Measurements from ENCODE around the gene SEMA6B. TPM values are rescaled to one million over a fixed set of nuclear protein-coding genes. Genes with fewer than 3 reads are reported as not detected.

Gene SEMA6B
- total RNA-seq, 6 experiments from 2014 or later: 0.05 to 0.30 (median 0.21) TPM

DNA sequence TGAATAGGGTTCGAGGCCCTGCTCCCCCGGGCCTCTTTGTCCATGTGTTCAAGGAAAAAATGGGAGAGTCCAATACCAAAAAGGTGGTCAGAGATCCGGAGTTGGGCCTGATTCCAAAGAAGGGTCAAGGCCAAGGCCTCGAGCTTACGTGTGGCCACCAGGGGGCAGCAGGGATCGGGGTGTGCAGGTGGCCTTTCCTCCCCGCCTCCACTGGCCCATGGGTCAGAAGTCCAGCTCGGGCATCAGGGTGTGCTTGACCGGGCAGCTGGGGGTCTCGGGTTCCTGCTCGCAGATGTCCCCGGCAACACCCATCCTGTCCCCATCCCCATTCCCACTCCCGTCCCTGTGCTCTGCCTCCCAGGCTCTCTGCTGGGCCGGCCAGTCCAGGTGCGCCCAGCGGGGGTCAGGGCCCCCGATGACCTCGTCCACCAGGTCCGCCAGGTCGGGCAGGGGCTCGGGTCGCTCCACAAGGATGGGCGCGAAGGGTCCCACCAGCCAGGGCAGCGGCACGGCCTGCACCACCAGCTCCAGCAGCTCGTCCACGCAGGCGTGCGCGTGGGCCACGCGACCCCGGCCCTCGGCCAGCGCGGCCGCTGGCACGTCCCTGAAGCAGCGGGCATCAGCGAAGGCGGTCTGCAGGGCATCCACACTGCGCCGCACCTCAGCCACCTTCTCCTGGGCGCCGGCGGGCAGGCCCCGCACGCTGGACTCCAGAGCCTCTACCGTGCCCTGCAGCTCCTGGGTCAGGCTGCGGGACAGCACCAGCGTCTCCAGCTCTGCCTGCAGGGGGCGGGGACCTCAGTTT is 36.0 kb downstream of the SEMA6B start:
- TF ChIP-seq, protein P1, sequence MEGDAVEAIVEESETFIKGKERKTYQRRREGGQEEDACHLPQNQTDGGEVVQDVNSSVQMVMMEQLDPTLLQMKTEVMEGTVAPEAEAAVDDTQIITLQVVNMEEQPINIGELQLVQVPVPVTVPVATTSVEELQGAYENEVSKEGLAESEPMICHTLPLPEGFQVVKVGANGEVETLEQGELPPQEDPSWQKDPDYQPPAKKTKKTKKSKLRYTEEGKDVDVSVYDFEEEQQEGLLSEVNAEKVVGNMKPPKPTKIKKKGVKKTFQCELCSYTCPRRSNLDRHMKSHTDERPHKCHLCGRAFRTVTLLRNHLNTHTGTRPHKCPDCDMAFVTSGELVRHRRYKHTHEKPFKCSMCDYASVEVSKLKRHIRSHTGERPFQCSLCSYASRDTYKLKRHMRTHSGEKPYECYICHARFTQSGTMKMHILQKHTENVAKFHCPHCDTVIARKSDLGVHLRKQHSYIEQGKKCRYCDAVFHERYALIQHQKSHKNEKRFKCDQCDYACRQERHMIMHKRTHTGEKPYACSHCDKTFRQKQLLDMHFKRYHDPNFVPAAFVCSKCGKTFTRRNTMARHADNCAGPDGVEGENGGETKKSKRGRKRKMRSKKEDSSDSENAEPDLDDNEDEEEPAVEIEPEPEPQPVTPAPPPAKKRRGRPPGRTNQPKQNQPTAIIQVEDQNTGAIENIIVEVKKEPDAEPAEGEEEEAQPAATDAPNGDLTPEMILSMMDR (IDR thresholded peaks at IDR 0.05): peak; percentile 90

DNA sequence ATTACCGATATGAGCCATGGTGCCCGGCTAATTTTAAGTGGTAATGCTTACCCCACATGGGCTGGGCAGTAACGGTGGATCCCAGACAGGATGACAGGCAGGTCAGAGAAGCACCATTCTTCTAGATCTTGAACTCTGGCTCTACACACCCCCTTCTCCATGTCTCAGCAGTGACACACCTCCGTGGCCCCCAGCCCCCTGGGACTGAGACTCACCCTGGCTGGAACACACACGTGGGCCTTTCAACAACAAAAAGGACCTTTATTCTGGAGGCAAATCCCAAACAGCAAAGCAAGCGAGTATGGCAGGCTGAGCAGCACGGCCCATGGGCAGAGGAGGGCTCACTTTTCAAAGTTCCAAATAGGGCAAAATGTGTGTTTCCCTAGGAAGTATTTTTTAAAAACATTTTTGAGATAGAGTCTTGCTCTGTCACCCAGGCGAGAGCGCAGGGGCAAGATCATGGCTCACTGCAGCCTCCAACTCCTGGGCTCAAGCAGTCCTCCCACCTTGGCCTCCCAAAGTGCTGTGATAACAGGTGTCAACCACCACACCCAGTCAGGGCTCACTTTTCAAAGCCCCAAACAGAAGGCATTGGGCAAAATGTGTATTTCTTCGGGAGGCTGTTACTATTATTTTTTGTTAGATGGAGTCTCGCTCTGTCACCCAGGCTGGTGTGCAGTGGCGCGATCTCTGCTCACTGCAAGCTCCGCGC is 37.0 kb downstream of the SEMA6B start:
- Mint-ChIP-seq H3K27me3 (ENCODE audit: insufficient read depth) (peaks cover 8% of the 10 kb centered on the region), H3K27ac (no peak overlapping the region), H3K36me3 (ENCODE audit: low read depth) (no peaks in the 10 kb centered on the region), H3K4me3 (no peak overlapping the region), H3K4me1 (ENCODE audit: low read depth) (0 out of 2 replicates have a peak, but pooled peaks cover 6% of the 10 kb centered on the region), H3K9me3 (no peaks in the 10 kb centered on the region)
- TF ChIP-seq, protein P1 (IDR thresholded peaks at IDR 0.05): no peak
- DNase-seq: no peak

More for the DNA sequence above, 36.0 kb downstream of the SEMA6B start:
- Mint-ChIP-seq H3K27ac (no peak overlapping the region), H3K27me3 (ENCODE audit: insufficient read depth) (peaks cover 8% of the 10 kb centered on the region), H3K4me3 (no peak overlapping the region), H3K4me1 (ENCODE audit: low read depth) (0 out of 2 replicates have a peak, but pooled peaks cover 6% of the 10 kb centered on the region), H3K9me3 (no peaks in the 10 kb centered on the region), H3K36me3 (ENCODE audit: low read depth) (no peaks in the 10 kb centered on the region)
- no peak for DNase-seq

DNA sequence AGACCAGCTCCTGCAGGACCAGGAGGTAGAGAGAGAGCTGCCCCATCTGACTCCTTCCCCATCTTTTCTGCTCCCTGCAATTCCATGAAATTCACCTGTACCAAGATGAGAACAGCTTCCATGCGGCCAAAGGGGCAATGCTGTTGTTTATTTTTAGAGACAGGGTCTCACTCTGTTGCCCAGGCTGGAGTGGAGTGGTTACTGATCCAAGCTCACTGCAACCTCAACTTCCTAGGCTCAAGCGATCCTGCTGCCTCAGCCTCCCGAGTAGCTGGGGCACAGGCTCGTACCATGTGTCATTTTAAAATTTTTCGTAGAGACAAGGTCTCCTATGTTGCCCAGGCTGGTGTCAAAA is 37.6 kb downstream of the SEMA6B start:
- no peaks in the 10 kb centered on the region for H3K36me3 Mint-ChIP-seq (ENCODE audit: low read depth)
- H3K27me3 Mint-ChIP-seq (ENCODE audit: insufficient read depth): peaks cover 8% of the 10 kb centered on the region
- no peak for DNase-seq
- 0 out of 2 replicates have a peak, but pooled peaks cover 6% of the 10 kb centered on the region for H3K4me1 Mint-ChIP-seq (ENCODE audit: low read depth)
- no peak overlapping the region for H3K27ac Mint-ChIP-seq
- H3K9me3 Mint-ChIP-seq: no peaks in the 10 kb centered on the region
- H3K4me3 Mint-ChIP-seq: no peak overlapping the region
- TF ChIP-seq, protein P1 (IDR thresholded peaks at IDR 0.05): no peak

DNA sequence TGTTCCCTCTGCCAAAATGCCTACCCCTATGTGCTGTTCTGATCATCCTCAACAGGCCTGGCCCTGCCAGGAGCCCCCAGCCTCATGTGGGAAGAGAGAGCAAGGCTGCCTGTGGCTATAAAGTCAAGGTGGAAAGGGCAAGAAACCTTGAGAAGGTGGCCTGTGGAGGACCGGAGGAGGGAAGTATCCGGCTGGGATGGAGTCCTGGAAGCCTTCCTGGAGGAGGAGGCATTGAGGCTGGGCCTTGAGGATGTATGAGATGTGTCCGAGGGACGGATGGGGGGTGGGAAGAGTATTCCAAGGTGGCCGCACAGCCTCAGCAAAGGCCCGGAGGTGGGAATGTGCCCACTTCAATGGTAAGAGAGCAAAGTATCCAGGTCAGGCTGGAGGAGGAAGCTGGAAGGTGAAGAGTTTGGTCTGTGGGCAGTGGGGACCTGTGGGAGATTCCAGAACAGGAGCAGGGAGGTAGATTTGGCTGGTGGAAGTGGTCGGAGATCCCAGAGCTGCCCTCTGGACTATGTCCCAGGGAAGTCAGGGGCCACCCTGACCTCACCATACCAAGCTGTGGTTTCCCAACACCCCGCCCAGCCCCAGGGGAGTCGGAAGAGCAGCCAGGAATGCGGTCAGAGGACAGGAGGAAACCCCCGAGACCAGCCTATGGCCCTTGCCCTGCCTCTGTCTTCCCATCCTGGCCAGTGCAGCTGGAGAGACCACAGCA is 38.2 kb downstream of the SEMA6B start:
- no peak overlapping the region for H3K27ac Mint-ChIP-seq
- 0 out of 2 replicates have a peak, but pooled peaks cover 6% of the 10 kb centered on the region for H3K4me1 Mint-ChIP-seq (ENCODE audit: low read depth)
- no peak for DNase-seq
- H3K27me3 Mint-ChIP-seq (ENCODE audit: insufficient read depth): peaks cover 9% of the 10 kb centered on the region
- TF ChIP-seq, protein P1 (IDR thresholded peaks at IDR 0.05): no peak
- no peak overlapping the region for H3K4me3 Mint-ChIP-seq
- no peaks in the 10 kb centered on the region for H3K9me3 Mint-ChIP-seq
- H3K36me3 Mint-ChIP-seq (ENCODE audit: low read depth): no peaks in the 10 kb centered on the region

DNA sequence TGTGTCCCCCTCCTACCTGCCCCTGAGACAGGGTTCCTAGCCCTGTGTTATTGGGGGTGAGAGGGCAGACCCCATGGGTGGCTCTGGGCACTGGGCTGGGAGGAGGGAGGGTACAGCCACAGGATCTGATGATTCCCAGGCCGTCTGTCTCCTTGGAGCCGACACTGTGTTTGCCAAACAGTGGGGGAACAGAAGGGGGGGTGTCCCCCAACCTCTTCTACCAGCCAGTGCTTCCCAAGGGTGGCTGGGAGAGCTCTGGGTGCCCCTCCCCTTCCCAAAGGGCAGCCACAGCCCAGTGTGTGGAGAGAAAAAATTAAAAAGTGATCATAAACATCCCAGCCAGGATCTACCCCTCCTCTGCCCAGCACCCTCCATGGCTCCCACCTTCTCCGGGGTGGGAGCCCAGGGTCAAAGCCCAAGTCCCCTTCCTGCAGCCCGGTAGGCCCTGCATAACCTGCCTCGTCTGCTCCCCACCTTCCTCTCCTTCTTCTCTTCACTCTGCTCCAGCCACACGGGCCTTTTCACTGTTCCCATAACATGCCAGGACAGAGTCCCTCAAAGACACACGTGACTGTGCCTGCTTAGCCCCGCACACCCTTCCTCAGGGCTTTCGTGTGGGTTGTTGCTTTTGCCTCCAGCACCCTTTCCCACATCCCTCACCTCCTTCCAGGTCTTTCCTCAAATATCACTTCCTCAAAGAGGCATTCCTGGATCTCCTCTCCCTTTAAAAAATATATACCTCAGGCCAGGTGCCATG is 39.8 kb downstream of the SEMA6B start:
- Mint-ChIP-seq H3K27me3 (ENCODE audit: insufficient read depth) (peaks cover 9% of the 10 kb centered on the region), H3K9me3 (no peaks in the 10 kb centered on the region), H3K36me3 (ENCODE audit: low read depth) (no peaks in the 10 kb centered on the region), H3K27ac (no peak overlapping the region), H3K4me1 (ENCODE audit: low read depth) (0 out of 2 replicates have a peak, but pooled peaks cover 6% of the 10 kb centered on the region), H3K4me3 (no peak overlapping the region)
- no peak for DNase-seq
- TF ChIP-seq, protein P1 (IDR thresholded peaks at IDR 0.05): no peak

Measured in HFFc6 (cell line).